SK-N-SH treated with all-trans-retinoic acid at 6 μM for 48 hours (cell line): Measurements from ENCODE around the gene RAB8B.

Experiments
- ARNTL ChIP-seq: fragments of 450-650 bp; formaldehyde crosslinking; IDR thresholded peaks from 2 replicates; pipeline ENCODE4 v1.5.0; 2020; ENCODE audit warnings: low read depth, mild to moderate bottlenecking, moderate library complexity, borderline replicate concordance
- BACH2 ChIP-seq: fragments of 250-450 bp; sonication (Bioruptor Pico); IDR thresholded peaks from 2 replicates; pipeline ENCODE4 v1.9.0; 2021; ENCODE audit warnings: mild to moderate bottlenecking, borderline replicate concordance
- GLIS3 ChIP-seq: fragments of 250-450 bp; sonication (Bioruptor Pico); IDR thresholded peaks from 2 replicates; pipeline ENCODE4 v1.5.0; 2020; ENCODE audit warnings: mild to moderate bottlenecking, moderate library complexity
- ISL1 ChIP-seq: fragments of 250-450 bp; sonication (Bioruptor Pico); IDR thresholded peaks from 2 replicates; pipeline ENCODE4 v2.1.2; 2022; ENCODE audit warnings: mild to moderate bottlenecking, moderate library complexity
- PATZ1 ChIP-seq: fragments of 250-450 bp; sonication (Bioruptor Pico); IDR thresholded peaks from 2 replicates; pipeline ENCODE4 v1.8.0; 2020; ENCODE audit warnings: mild to moderate bottlenecking, moderate library complexity, borderline replicate concordance
- POU6F1 ChIP-seq: fragments of 250-450 bp; sonication (Bioruptor Pico); IDR thresholded peaks from 2 replicates; pipeline ENCODE4 v1.8.0; 2021; ENCODE audit warnings: low read depth, mild to moderate bottlenecking, moderate library complexity, borderline replicate concordance
- PPARA ChIP-seq: fragments of 250-450 bp; sonication (Bioruptor Pico); IDR thresholded peaks from 2 replicates; pipeline ENCODE4 v1.5.0; 2020; ENCODE audit warnings: mild to moderate bottlenecking, borderline replicate concordance
- TCF4 ChIP-seq: fragments of 250-450 bp; sonication (Bioruptor Pico); IDR thresholded peaks from 2 replicates; pipeline ENCODE4 v1.8.0; 2021; ENCODE audit warnings: mild to moderate bottlenecking, moderate library complexity, borderline replicate concordance
- ZFP30 ChIP-seq: fragments of 450-650 bp; formaldehyde crosslinking; IDR thresholded peaks from 2 replicates; pipeline ENCODE4 v1.5.0; 2022; ENCODE audit warnings: mild to moderate bottlenecking, moderate library complexity
- ZNF565 ChIP-seq: fragments of 450-650 bp; formaldehyde crosslinking; conservative IDR thresholded peaks from 2 replicates; pipeline ENCODE4 v1.5.0; 2020; ENCODE audit warnings: low read depth, mild to moderate bottlenecking, moderate library complexity
- ZNF70 ChIP-seq: fragments of 450-650 bp; formaldehyde crosslinking; IDR thresholded peaks from 2 replicates; pipeline ENCODE4 v1.5.0; 2020; ENCODE audit warnings: mild to moderate bottlenecking, moderate library complexity
- TF ChIP-seq, protein P1 (sequence below): fragments of 250-450 bp; sonication (Bioruptor Pico); IDR thresholded peaks from 2 replicates; pipeline ENCODE4 v1.5.1; 2020; ENCODE audit warnings: low read depth, mild to moderate bottlenecking, moderate library complexity

GRCh38 chr15:63310646-63311045 lies 121.2 kb downstream of the RAB8B start:
- no peak for TF ChIP-seq ARNTL (CRISPR knock-in tag)
- TF ChIP-seq ZNF70 (CRISPR knock-in tag): no peak
- TF ChIP-seq TCF4 (CRISPR knock-in tag): no peak
- TF ChIP-seq PPARA (CRISPR knock-in tag): no peak
- TF ChIP-seq, protein P1, sequence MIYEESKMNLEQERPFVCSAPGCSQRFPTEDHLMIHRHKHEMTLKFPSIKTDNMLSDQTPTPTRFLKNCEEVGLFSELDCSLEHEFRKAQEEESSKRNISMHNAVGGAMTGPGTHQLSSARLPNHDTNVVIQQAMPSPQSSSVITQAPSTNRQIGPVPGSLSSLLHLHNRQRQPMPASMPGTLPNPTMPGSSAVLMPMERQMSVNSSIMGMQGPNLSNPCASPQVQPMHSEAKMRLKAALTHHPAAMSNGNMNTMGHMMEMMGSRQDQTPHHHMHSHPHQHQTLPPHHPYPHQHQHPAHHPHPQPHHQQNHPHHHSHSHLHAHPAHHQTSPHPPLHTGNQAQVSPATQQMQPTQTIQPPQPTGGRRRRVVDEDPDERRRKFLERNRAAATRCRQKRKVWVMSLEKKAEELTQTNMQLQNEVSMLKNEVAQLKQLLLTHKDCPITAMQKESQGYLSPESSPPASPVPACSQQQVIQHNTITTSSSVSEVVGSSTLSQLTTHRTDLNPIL: no peak
- TF ChIP-seq POU6F1 (CRISPR knock-in tag): no peak
- TF ChIP-seq GLIS3 (CRISPR knock-in tag): no peak
- no peak for TF ChIP-seq BACH2 (CRISPR knock-in tag)
- no peak for TF ChIP-seq PATZ1 (CRISPR knock-in tag)
- TF ChIP-seq ZFP30: no peak
- no peak for TF ChIP-seq ZNF565 (CRISPR knock-in tag)
- no peak for TF ChIP-seq ISL1 (CRISPR knock-in tag)
